H1 (cell line): ENCODE data around the gene PDK4. TPM values are rescaled to one million over a fixed set of nuclear protein-coding genes. Genes with fewer than 3 reads are reported as not detected.

ENCODE experiments used
- CTCF ChIA-PET: fragments of 300-600 bp; sonication (Branson Sonifier 250); formaldehyde crosslinking; loops from one replicate; lab custom pipeline; 2021; ENCODE audit not compliant: partially characterized antibody; lab: Charles Lee
- POLR2A ChIA-PET: fragments of 300-600 bp; sonication (Branson Sonifier 250); formaldehyde crosslinking; loops from one replicate; lab custom pipeline; 2021; ENCODE audit warnings: inconsistent platforms; ENCODE audit not compliant: partially characterized antibody; lab: Charles Lee
- DNase-seq, 2 experiments: peaks; one replicate each; pipeline versions ENCODE4 v3.0.0 to v3.0.0-alpha.2; 2010 to 2022; ENCODE audit warnings: low spot score in 2 of 2, low read depth in 1 of 2, mixed read lengths in 1 of 2
- FAIRE-seq: peaks from 2 replicates; lab custom pipeline; 2011; peaks lifted over from hg19 to GRCh38; lab: Jason Lieb, UNC
- H2AFZ ChIP-seq: 2 replicates; pipeline ENCODE4 v1.8.1; 2012; ENCODE audit warnings: low read length, inconsistent platforms
- H2AK5ac ChIP-seq: 2 replicates; pipeline ENCODE4 v1.6.1; 2013; ENCODE audit warnings: low read depth, low read length
- H2BK120ac ChIP-seq: replicated peaks from 2 replicates; pipeline ENCODE3; 2013; ENCODE audit warnings: low read depth, low read length, inconsistent platforms
- H2BK12ac ChIP-seq: 2 replicates; pipeline ENCODE4 v1.6.1; 2013; ENCODE audit warnings: low read depth, low read length
- H2BK15ac ChIP-seq: 2 replicates; pipeline ENCODE4 v1.6.1; 2013; ENCODE audit warnings: low read length
- H2BK20ac ChIP-seq: 2 replicates; pipeline ENCODE4 v1.6.1; 2013; ENCODE audit warnings: low read length
- H2BK5ac ChIP-seq: 2 replicates; pipeline ENCODE4 v1.6.1; 2013; ENCODE audit warnings: low read depth, low read length
- H3K14ac ChIP-seq: 2 replicates; pipeline ENCODE4 v1.6.1; 2013; ENCODE audit warnings: inconsistent platforms; ENCODE audit not compliant: insufficient read length
- H3K18ac ChIP-seq: 2 replicates; pipeline ENCODE4 v1.6.1; 2013; ENCODE audit warnings: low read length; ENCODE audit errors: extremely low read depth
- H3K23ac ChIP-seq: 2 replicates; pipeline ENCODE4 v1.6.1; 2013; ENCODE audit warnings: inconsistent platforms; ENCODE audit not compliant: insufficient read length
- H3K23me2 ChIP-seq: 2 replicates; pipeline ENCODE4 v1.6.1; 2013; ENCODE audit warnings: low read depth, low read length
- H3K27ac ChIP-seq: 2 replicates; pipeline ENCODE4 v1.6.1; 2011; ENCODE audit warnings: low read depth, low read length, inconsistent platforms
- H3K27me3 ChIP-seq, 4 experiments: replicated peaks in 1 of 4; 1 replicate in 1 of 4; 2 replicates in 3 of 4; pipeline versions ENCODE4 v1.6.1 to v1.8.1; 2011 to 2013; ENCODE audit warnings: low read length in 3 of 4, mild to moderate bottlenecking in 3 of 4, inconsistent platforms in 2 of 4, mixed read lengths in 2 of 4, moderate library complexity in 1 of 4; ENCODE audit not compliant: control insufficient read depth in 3 of 4, insufficient read depth in 3 of 4; ENCODE audit errors: extremely low read depth in 1 of 4
- H3K36me3 ChIP-seq, 4 experiments: 2 replicates each; pipeline versions ENCODE4 v1.6.1 to v1.8.1; 2011 to 2013; ENCODE audit warnings: mild to moderate bottlenecking in 4 of 4, low read length in 3 of 4, moderate library complexity in 2 of 4, control low read depth in 1 of 4, inconsistent platforms in 1 of 4; ENCODE audit not compliant: insufficient read depth in 4 of 4, control insufficient read depth in 2 of 4
- H3K4ac ChIP-seq: replicated peaks from 2 replicates; pipeline ENCODE3; 2013; ENCODE audit warnings: low read length, low read depth, mixed read lengths, inconsistent platforms; ENCODE audit not compliant: insufficient read length
- H3K4me1 ChIP-seq, 4 experiments: replicated peaks in 1 of 4; 1 replicate in 1 of 4; 2 replicates in 3 of 4; pipeline versions ENCODE4 v1.6.1 to v1.8.1; 2011 to 2013; ENCODE audit warnings: low read length in 3 of 4, inconsistent platforms in 2 of 4, mixed read lengths in 1 of 4; ENCODE audit not compliant: insufficient read depth in 4 of 4, control insufficient read depth in 3 of 4
- H3K4me2 ChIP-seq, 2 experiments: 2 replicates each; pipeline versions ENCODE4 v1.6.1 to v1.8.1; 2011 to 2013; ENCODE audit warnings: low read depth in 2 of 2, low read length in 2 of 2, control low read depth in 1 of 2, inconsistent platforms in 1 of 2, mild to moderate bottlenecking in 1 of 2; ENCODE audit not compliant: insufficient read depth in 1 of 2
- H3K4me3 ChIP-seq, 4 experiments: fragments of 200-600, 300-600 bp in 1 of 4; sonication (generic), shearing (Covaris generic), sonication (Bioruptor Twin) in 1 of 4; 2 replicates each; pipeline versions ENCODE4 v1.5.1 to v1.8.1; 2011 to 2016; ENCODE audit warnings: low read length in 4 of 4, low read depth in 3 of 4, control low read depth in 2 of 4, inconsistent platforms in 2 of 4, mild to moderate bottlenecking in 2 of 4, mixed read lengths in 1 of 4, moderate library complexity in 1 of 4; ENCODE audit not compliant: insufficient read depth in 2 of 4; ENCODE audit errors: extremely low read depth in 1 of 4
- H3K56ac ChIP-seq: replicated peaks from 2 replicates; pipeline ENCODE3; 2013; ENCODE audit warnings: low read depth, mild to moderate bottlenecking, mixed read lengths, low read length, inconsistent platforms; ENCODE audit not compliant: insufficient read length
- H3K79me1 ChIP-seq: 2 replicates; pipeline ENCODE4 v1.6.1; 2013; ENCODE audit warnings: low read depth, low read length, control low read depth
- H3K79me2 ChIP-seq, 2 experiments: 2 replicates each; pipeline versions ENCODE4 v1.6.1 to v1.8.1; 2012 to 2013; ENCODE audit warnings: low read length in 2 of 2, mild to moderate bottlenecking in 2 of 2, inconsistent platforms in 1 of 2; ENCODE audit not compliant: insufficient read depth in 2 of 2, control insufficient read depth in 1 of 2
- H3K9ac ChIP-seq, 4 experiments: replicated peaks in 1 of 4; 1 replicate in 1 of 4; 2 replicates in 3 of 4; pipeline versions ENCODE4 v1.6.1 to v1.8.1; 2011 to 2013; ENCODE audit warnings: low read depth in 3 of 4, low read length in 3 of 4, control low read depth in 2 of 4, mild to moderate bottlenecking in 2 of 4, moderate library complexity in 2 of 4, inconsistent platforms in 1 of 4; ENCODE audit errors: extremely low read depth in 1 of 4
- H3K9me3 ChIP-seq, 2 experiments: 2 replicates each; pipeline versions ENCODE4 v1.6.1 to v1.8.1; 2012 to 2013; ENCODE audit warnings: mild to moderate bottlenecking in 2 of 2, moderate library complexity in 2 of 2, control low read depth in 1 of 2, inconsistent platforms in 1 of 2, low read depth in 1 of 2, low read length in 1 of 2, mixed read lengths in 1 of 2; ENCODE audit not compliant: insufficient read depth in 2 of 2
- H4K20me1 ChIP-seq, 2 experiments: replicated peaks in 1 of 2; 2 replicates each; pipeline versions ENCODE3 to v1.8.1; 2011 to 2013; ENCODE audit warnings: inconsistent platforms in 2 of 2, low read length in 2 of 2, mild to moderate bottlenecking in 1 of 2; ENCODE audit not compliant: insufficient read depth in 2 of 2, control insufficient read depth in 1 of 2
- H4K5ac ChIP-seq: 2 replicates; pipeline ENCODE4 v1.6.1; 2013; ENCODE audit warnings: low read length, low read depth, mixed read lengths, inconsistent platforms; ENCODE audit not compliant: insufficient read length
- H4K8ac ChIP-seq: 2 replicates; pipeline ENCODE4 v1.8.0; 2013; ENCODE audit warnings: mild to moderate bottlenecking, moderate library complexity, low read length, inconsistent platforms; ENCODE audit not compliant: insufficient read depth; ENCODE audit errors: extremely low read depth
- H4K91ac ChIP-seq: replicated peaks from 2 replicates; pipeline ENCODE3; 2013; ENCODE audit warnings: low read length, mixed read lengths, inconsistent platforms; ENCODE audit not compliant: insufficient read length
- POU5F1 ChIP-seq: IDR thresholded peaks from 2 replicates; pipeline ENCODE4 v1.6.1; 2011; ENCODE audit warnings: low read depth, mild to moderate bottlenecking, low read length, moderate library complexity
- TEAD4 ChIP-seq: IDR thresholded peaks from 2 replicates; pipeline ENCODE4 v1.6.1; 2012; ENCODE audit warnings: low read depth, low read length, inconsistent platforms, mixed read lengths
- WGBS, 2 experiments: shearing (Covaris generic) in 1 of 2; methylation state at CpG; one replicate each; pipeline versions ENCODE4 v1.1.6 to v1.1.7; 2013 to 2015; ENCODE audit warnings: low lambda C conversion rate in 2 of 2, mixed read lengths in 2 of 2, inconsistent platforms in 1 of 2, low coverage in 1 of 2, missing lambda C conversion rate in 1 of 2; ENCODE audit not compliant: insufficient replicate concordance in 2 of 2, insufficient coverage in 1 of 2, insufficient read length in 1 of 2; ENCODE audit errors: extremely low coverage in 1 of 2, missing lambda C conversion rate in 1 of 2; 5-methylcytosine and 5-hydroxymethylcytosine counted together
- polyA plus RNA-seq, 7 experiments: library from polyadenylated mRNA; depleted of rRNA in 3 of 7; stranded (reverse) in 5 of 7; unstranded in 2 of 7; fragments of >200 nt in 5 of 7; fragments of 200-250 nt in 2 of 7; gene quantifications; 1 replicate in 5 of 7; 2 replicates in 1 of 7; 4 replicates in 1 of 7; pipeline versions ENCODE4 v1.2.1 to v1.2.3, GENCODE V29; 2011 to 2013; ENCODE audit warnings: missing spikeins in 2 of 7, mixed read lengths in 2 of 7
- total RNA-seq: library from RNA; stranded (reverse); fragmentation: NEBNext Ultra II Directional; extraction: Animal tissue kit (Norgen Biotek cat#: 25700); gene quantifications from 2 replicates; pipeline ENCODE4 v1.2.1, GENCODE V29; 2021

PDK4 gene
- total and polyA plus RNA-seq, 2 of the 8 experiments (the other 6 are each of a cell fraction or from before 2014, with no cell fraction given): 0.26 TPM; not detected in 1

GRCh38 chr7:95577137-95577536, 19.2 kb downstream of the PDK4 start:
- no peaks in the 10 kb centered on the region for H3K23me2 ChIP-seq
- no peak overlapping the region for H2AFZ ChIP-seq
- no peak overlapping the region for H2BK12ac ChIP-seq
- H4K91ac ChIP-seq: no peak overlapping the region
- no peaks in the 10 kb centered on the region for H3K79me1 ChIP-seq
- no peak for FAIRE-seq
- no peak overlapping the region for H2BK5ac ChIP-seq
- no peaks in the 10 kb centered on the region for H3K36me3 ChIP-seq
- H2BK15ac ChIP-seq: no peak overlapping the region
- H3K4me2 ChIP-seq: no peak overlapping the region
- no peak overlapping the region for H3K23ac ChIP-seq
- H2AK5ac ChIP-seq: no peak overlapping the region
- H3K18ac ChIP-seq: no peak overlapping the region
- TF ChIP-seq TEAD4: 0 out of 2 replicates have a peak, but pooled peaks have one; percentile 50
- no peak for TF ChIP-seq POU5F1
- H4K8ac ChIP-seq: no peak overlapping the region
- ChIA-PET CTCF (interaction anchor here (0.5 to 0.6 kb wide), 2 partner anchors 12 to 35 kb away, joined by 3 to 5 read pairs; no protein-coding TSS in a partner anchor), POLR2A (no interaction called here)
- H3K4me3 ChIP-seq: no peak overlapping the region
- no peaks in the 10 kb centered on the region for H3K9me3 ChIP-seq
- H4K5ac ChIP-seq: no peak overlapping the region
- H2BK120ac ChIP-seq: no peak overlapping the region
- no peak overlapping the region for H3K56ac ChIP-seq
- no peak overlapping the region for H3K14ac ChIP-seq
- H3K27me3 ChIP-seq: no peaks in the 10 kb centered on the region
- H3K9ac ChIP-seq: no peak overlapping the region
- no peaks in the 10 kb centered on the region for H3K79me2 ChIP-seq
- H3K27ac ChIP-seq: no peak overlapping the region
- peaks cover 0 to 4% (median 0%) of the 10 kb centered on the region in 4 experiments; a peak in 1 of 7 replicates for H3K4me1 ChIP-seq
- peak in 1 of 2 experiments; percentile 45 for DNase-seq
- no peak overlapping the region for H3K4ac ChIP-seq
- 75% methylated on average over 5 of the region's 5 CpGs; no CpG with 5 or more reads in 1 of the 2 experiments for WGBS, 2 experiments
- no peaks in the 10 kb centered on the region for H4K20me1 ChIP-seq
- H2BK20ac ChIP-seq: no peak overlapping the region
